ENCODE measurements around the gene HS3ST1.

HS3ST1 gene

GRCh38 chr4:11418610-11419009 is 10.1 kb downstream of the HS3ST1 start:
- no peak overlapping the region for H3K27ac ChIP-seq (ENCODE audit: low read length)
- H3K36me3 ChIP-seq (ENCODE audit: control insufficient read depth, low read depth, low read length): no peaks in the 10 kb centered on the region
- no peak overlapping the region for H3K4me3 ChIP-seq (ENCODE audit: low read length)
- H3K27me3 ChIP-seq (ENCODE audit: control insufficient read depth, insufficient read depth, low read length): no peaks in the 10 kb centered on the region
- H3K9ac ChIP-seq (ENCODE audit: low read length): no peak overlapping the region
- no peaks in the 10 kb centered on the region for H3K4me1 ChIP-seq (ENCODE audit: control insufficient read depth, low read depth, low read length)
- H3K9me3 ChIP-seq (ENCODE audit: control insufficient read depth, low read depth, low read length): no peaks in the 10 kb centered on the region

- Histone ChIP-seq H3K4me1 (ENCODE audit: control insufficient read depth, low read depth, low read length) (no peaks in the 10 kb centered on the region), H3K9me3 (ENCODE audit: control insufficient read depth, low read depth, low read length) (no peaks in the 10 kb centered on the region), H3K36me3 (ENCODE audit: control insufficient read depth, low read depth, low read length) (no peaks in the 10 kb centered on the region), H3K4me3 (ENCODE audit: low read length) (no peak overlapping the region), H3K27me3 (ENCODE audit: control insufficient read depth, insufficient read depth, low read length) (no peaks in the 10 kb centered on the region), H3K9ac (ENCODE audit: low read length) (no peak overlapping the region), H3K27ac (ENCODE audit: low read length) (no peak overlapping the region)
Measured at GRCh38 chr4:11416767-11417113, 12.0 kb downstream of the HS3ST1 start.

- H3K27me3 ChIP-seq (ENCODE audit: control insufficient read depth, insufficient read depth, low read length): no peaks in the 10 kb centered on the region
Measured at GRCh38 chr4:11416071-11416766, 12.5 kb downstream of the HS3ST1 start.

GRCh38 chr4:11415409-11416070 is 13.2 kb downstream of the HS3ST1 start:
- no peak overlapping the region for H3K27ac ChIP-seq (ENCODE audit: low read length)
- no peaks in the 10 kb centered on the region for H3K4me1 ChIP-seq (ENCODE audit: control insufficient read depth, low read depth, low read length)
- H3K9ac ChIP-seq (ENCODE audit: low read length): no peak overlapping the region
- H3K36me3 ChIP-seq (ENCODE audit: control insufficient read depth, low read depth, low read length): no peaks in the 10 kb centered on the region
- no peaks in the 10 kb centered on the region for H3K27me3 ChIP-seq (ENCODE audit: control insufficient read depth, insufficient read depth, low read length)
- no peak overlapping the region for H3K4me3 ChIP-seq (ENCODE audit: low read length)
- H3K9me3 ChIP-seq (ENCODE audit: control insufficient read depth, low read depth, low read length): no peaks in the 10 kb centered on the region

More at GRCh38 chr4:11416071-11416766, 12.5 kb downstream of the HS3ST1 start:
- no peak overlapping the region for H3K9ac ChIP-seq (ENCODE audit: low read length)
- no peak overlapping the region for H3K27ac ChIP-seq (ENCODE audit: low read length)
- no peaks in the 10 kb centered on the region for H3K9me3 ChIP-seq (ENCODE audit: control insufficient read depth, low read depth, low read length)
- no peak overlapping the region for H3K4me3 ChIP-seq (ENCODE audit: low read length)
- no peaks in the 10 kb centered on the region for H3K4me1 ChIP-seq (ENCODE audit: control insufficient read depth, low read depth, low read length)
- no peaks in the 10 kb centered on the region for H3K36me3 ChIP-seq (ENCODE audit: control insufficient read depth, low read depth, low read length)

- Histone ChIP-seq H3K4me1 (ENCODE audit: control insufficient read depth, low read depth, low read length) (peaks cover 8% of the 10 kb centered on the region), H3K27ac (ENCODE audit: low read length) (no peak overlapping the region)
Measured at GRCh38 chr4:11412211-11412610, 16.5 kb downstream of the HS3ST1 start.

GRCh38 chr4:11409632-11410031 is 19.1 kb downstream of the HS3ST1 start:
- Histone ChIP-seq H3K9ac (ENCODE audit: low read length) (no peak overlapping the region), H3K4me3 (ENCODE audit: low read length) (no peak overlapping the region), H3K36me3 (ENCODE audit: control insufficient read depth, low read depth, low read length) (no peaks in the 10 kb centered on the region)

More at GRCh38 chr4:11412211-11412610, 16.5 kb downstream of the HS3ST1 start:
- Histone ChIP-seq H3K4me3 (ENCODE audit: low read length) (no peak overlapping the region), H3K9me3 (ENCODE audit: control insufficient read depth, low read depth, low read length) (no peaks in the 10 kb centered on the region), H3K36me3 (ENCODE audit: control insufficient read depth, low read depth, low read length) (no peaks in the 10 kb centered on the region), H3K27me3 (ENCODE audit: control insufficient read depth, insufficient read depth, low read length) (no peaks in the 10 kb centered on the region), H3K9ac (ENCODE audit: low read length) (no peak overlapping the region)

GRCh38 chr4:11408233-11408967 is 20.3 kb downstream of the HS3ST1 start:
- H3K4me1 ChIP-seq (ENCODE audit: control insufficient read depth, low read depth, low read length): peaks cover 23% of the 10 kb centered on the region
- H3K27me3 ChIP-seq (ENCODE audit: control insufficient read depth, insufficient read depth, low read length): no peaks in the 10 kb centered on the region
- H3K36me3 ChIP-seq (ENCODE audit: control insufficient read depth, low read depth, low read length): no peaks in the 10 kb centered on the region
- H3K4me3 ChIP-seq (ENCODE audit: low read length): no peak overlapping the region
- H3K9ac ChIP-seq (ENCODE audit: low read length): no peak overlapping the region
- H3K27ac ChIP-seq (ENCODE audit: low read length): no peak overlapping the region
- no peaks in the 10 kb centered on the region for H3K9me3 ChIP-seq (ENCODE audit: control insufficient read depth, low read depth, low read length)

More at GRCh38 chr4:11409632-11410031, 19.1 kb downstream of the HS3ST1 start:
- Histone ChIP-seq H3K4me1 (ENCODE audit: control insufficient read depth, low read depth, low read length) (peaks cover 23% of the 10 kb centered on the region), H3K27me3 (ENCODE audit: control insufficient read depth, insufficient read depth, low read length) (no peaks in the 10 kb centered on the region), H3K9me3 (ENCODE audit: control insufficient read depth, low read depth, low read length) (no peaks in the 10 kb centered on the region), H3K27ac (ENCODE audit: low read length) (no peak overlapping the region)

GRCh38 chr4:11407551-11407950 is 21.1 kb downstream of the HS3ST1 start:
- Histone ChIP-seq H3K36me3 (ENCODE audit: control insufficient read depth, low read depth, low read length) (no peaks in the 10 kb centered on the region), H3K9me3 (ENCODE audit: control insufficient read depth, low read depth, low read length) (no peaks in the 10 kb centered on the region), H3K4me3 (ENCODE audit: low read length) (no peak overlapping the region), H3K27me3 (ENCODE audit: control insufficient read depth, insufficient read depth, low read length) (no peaks in the 10 kb centered on the region), H3K4me1 (ENCODE audit: control insufficient read depth, low read depth, low read length) (peaks cover 23% of the 10 kb centered on the region), H3K27ac (ENCODE audit: low read length) (no peak overlapping the region), H3K9ac (ENCODE audit: low read length) (no peak overlapping the region)

GRCh38 chr4:11404431-11404830 is 24.3 kb downstream of the HS3ST1 start:
- Histone ChIP-seq H3K4me1 (ENCODE audit: control insufficient read depth, low read depth, low read length) (peaks cover 23% of the 10 kb centered on the region), H3K9me3 (ENCODE audit: control insufficient read depth, low read depth, low read length) (no peaks in the 10 kb centered on the region), H3K27ac (ENCODE audit: low read length) (no peak overlapping the region), H3K36me3 (ENCODE audit: control insufficient read depth, low read depth, low read length) (no peaks in the 10 kb centered on the region), H3K9ac (ENCODE audit: low read length) (no peak overlapping the region), H3K4me3 (ENCODE audit: low read length) (no peak overlapping the region), H3K27me3 (ENCODE audit: control insufficient read depth, insufficient read depth, low read length) (no peaks in the 10 kb centered on the region)

- H3K9ac ChIP-seq (ENCODE audit: low read length): no peak overlapping the region
- no peak overlapping the region for H3K27ac ChIP-seq (ENCODE audit: low read length)
- H3K36me3 ChIP-seq (ENCODE audit: control insufficient read depth, low read depth, low read length): no peaks in the 10 kb centered on the region
- no peaks in the 10 kb centered on the region for H3K9me3 ChIP-seq (ENCODE audit: control insufficient read depth, low read depth, low read length)
- no peaks in the 10 kb centered on the region for H3K27me3 ChIP-seq (ENCODE audit: control insufficient read depth, insufficient read depth, low read length)
- H3K4me3 ChIP-seq (ENCODE audit: low read length): no peak overlapping the region
- peaks cover 15% of the 10 kb centered on the region for H3K4me1 ChIP-seq (ENCODE audit: control insufficient read depth, low read depth, low read length)
Measured at GRCh38 chr4:11402192-11402591, 26.5 kb downstream of the HS3ST1 start.

- H3K36me3 ChIP-seq (ENCODE audit: control insufficient read depth, low read depth, low read length): no peaks in the 10 kb centered on the region
Measured at GRCh38 chr4:11399461-11399971, 29.2 kb downstream of the HS3ST1 start.

More at GRCh38 chr4:11399461-11399971, 29.2 kb downstream of the HS3ST1 start:
- no peaks in the 10 kb centered on the region for H3K9me3 ChIP-seq (ENCODE audit: control insufficient read depth, low read depth, low read length)
- H3K27me3 ChIP-seq (ENCODE audit: control insufficient read depth, insufficient read depth, low read length): no peaks in the 10 kb centered on the region
- no peak overlapping the region for H3K4me3 ChIP-seq (ENCODE audit: low read length)
- no peaks in the 10 kb centered on the region for H3K4me1 ChIP-seq (ENCODE audit: control insufficient read depth, low read depth, low read length)
- H3K27ac ChIP-seq (ENCODE audit: low read length): no peak overlapping the region
- H3K9ac ChIP-seq (ENCODE audit: low read length): no peak overlapping the region
